ENCODE measurements around the gene ALDH3B2. TPM values are rescaled to one million over a fixed set of nuclear protein-coding genes. Genes with fewer than 3 reads are reported as not detected.
"Not testable (repeated sequence)": the region's sequence is repeated elsewhere in the genome, so short reads cannot be mapped to it uniquely, and the experiment has no call there.

ALDH3B2 gene
- total RNA-seq, 4 donors from 2014 or later, result 1.2 TPM; not detected in 3

DNA sequence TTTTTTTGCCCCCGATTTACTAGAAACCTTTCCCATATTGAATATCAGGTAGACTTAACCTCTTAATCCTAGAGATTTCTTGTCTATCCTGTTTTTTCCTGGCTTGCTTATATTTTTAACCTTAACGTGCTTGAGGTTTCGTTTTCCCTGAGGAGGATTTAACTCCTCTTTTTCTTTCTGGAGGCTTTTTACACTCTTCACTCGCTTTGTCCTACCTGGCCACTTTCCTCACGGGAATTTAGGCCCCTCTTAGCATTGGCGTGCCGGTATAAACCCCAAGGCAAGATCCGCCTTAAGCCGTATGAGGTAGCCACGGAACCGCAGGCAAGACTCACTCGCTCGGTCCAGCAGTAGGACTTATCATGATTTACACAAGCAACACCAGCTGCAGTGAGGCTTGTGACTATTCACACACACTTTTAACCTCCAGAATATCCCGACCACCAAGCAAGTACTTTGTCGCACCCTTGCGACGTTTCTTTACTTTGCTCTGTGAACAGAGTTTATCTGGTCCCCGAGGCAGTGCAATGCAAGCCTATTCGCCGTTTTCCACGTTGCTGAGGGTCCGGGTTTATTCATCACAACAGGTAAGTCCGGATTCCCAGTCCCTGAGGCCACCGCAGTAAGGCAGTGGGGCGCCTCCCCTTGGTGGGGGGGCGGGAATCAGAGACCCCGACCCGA is 20.6 kb upstream of the ALDH3B2 start:
- Histone ChIP-seq H3K9me3 (no peaks in the 10 kb centered on the region), H3K36me3 (no peaks in the 10 kb centered on the region), H3K4me3 (no peak overlapping the region), H3K27me3 (peaks cover 0 to 3% of the 10 kb centered on the region in 2 donors), H3K4me1 (no peaks in the 10 kb centered on the region), H3K27ac (no peak overlapping the region)
- no peak for TF ChIP-seq POLR2A (IDR thresholded peaks at IDR 0.05)
- TF ChIP-seq, protein P1, sequence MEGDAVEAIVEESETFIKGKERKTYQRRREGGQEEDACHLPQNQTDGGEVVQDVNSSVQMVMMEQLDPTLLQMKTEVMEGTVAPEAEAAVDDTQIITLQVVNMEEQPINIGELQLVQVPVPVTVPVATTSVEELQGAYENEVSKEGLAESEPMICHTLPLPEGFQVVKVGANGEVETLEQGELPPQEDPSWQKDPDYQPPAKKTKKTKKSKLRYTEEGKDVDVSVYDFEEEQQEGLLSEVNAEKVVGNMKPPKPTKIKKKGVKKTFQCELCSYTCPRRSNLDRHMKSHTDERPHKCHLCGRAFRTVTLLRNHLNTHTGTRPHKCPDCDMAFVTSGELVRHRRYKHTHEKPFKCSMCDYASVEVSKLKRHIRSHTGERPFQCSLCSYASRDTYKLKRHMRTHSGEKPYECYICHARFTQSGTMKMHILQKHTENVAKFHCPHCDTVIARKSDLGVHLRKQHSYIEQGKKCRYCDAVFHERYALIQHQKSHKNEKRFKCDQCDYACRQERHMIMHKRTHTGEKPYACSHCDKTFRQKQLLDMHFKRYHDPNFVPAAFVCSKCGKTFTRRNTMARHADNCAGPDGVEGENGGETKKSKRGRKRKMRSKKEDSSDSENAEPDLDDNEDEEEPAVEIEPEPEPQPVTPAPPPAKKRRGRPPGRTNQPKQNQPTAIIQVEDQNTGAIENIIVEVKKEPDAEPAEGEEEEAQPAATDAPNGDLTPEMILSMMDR (IDR thresholded peaks at IDR 0.05), result no peak
- DNase-seq, result no peak
- intact Hi-C loops (cut with DNase I; ENCODE audit: low total_unique reads), result no loop called here

DNA sequence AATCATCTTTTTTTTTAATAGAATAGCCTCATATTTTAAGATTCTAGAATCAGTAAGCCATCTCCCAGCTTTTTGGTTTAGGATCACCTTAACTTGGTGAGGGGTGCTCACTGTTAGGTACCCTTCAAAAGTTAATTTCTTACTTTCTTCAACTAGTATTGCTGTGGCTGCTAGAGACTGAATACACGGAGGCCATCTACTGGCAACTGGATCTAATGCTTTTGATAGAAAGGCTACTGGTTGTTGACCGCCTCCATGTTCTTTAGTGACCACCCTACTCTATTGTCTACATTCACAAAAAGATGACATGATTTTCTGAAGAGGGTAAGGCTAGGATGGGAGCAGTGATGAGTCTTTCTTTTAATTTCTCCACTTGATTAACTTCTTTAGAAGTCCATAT is 16.7 kb upstream of the ALDH3B2 start:
- TF ChIP-seq, protein P1 (IDR thresholded peaks at IDR 0.05), result no peak
- no peak for TF ChIP-seq POLR2A (IDR thresholded peaks at IDR 0.05)
- Histone ChIP-seq H3K4me1 (no peaks in the 10 kb centered on the region), H3K27ac (no peak overlapping the region), H3K36me3 (no peaks in the 10 kb centered on the region), H3K9me3 (no peaks in the 10 kb centered on the region), H3K27me3 (no peaks in the 10 kb centered on the region), H3K4me3 (no peak overlapping the region)
- intact Hi-C loops (cut with DNase I; ENCODE audit: low total_unique reads), result no loop called here
- no peak for DNase-seq

DNA sequence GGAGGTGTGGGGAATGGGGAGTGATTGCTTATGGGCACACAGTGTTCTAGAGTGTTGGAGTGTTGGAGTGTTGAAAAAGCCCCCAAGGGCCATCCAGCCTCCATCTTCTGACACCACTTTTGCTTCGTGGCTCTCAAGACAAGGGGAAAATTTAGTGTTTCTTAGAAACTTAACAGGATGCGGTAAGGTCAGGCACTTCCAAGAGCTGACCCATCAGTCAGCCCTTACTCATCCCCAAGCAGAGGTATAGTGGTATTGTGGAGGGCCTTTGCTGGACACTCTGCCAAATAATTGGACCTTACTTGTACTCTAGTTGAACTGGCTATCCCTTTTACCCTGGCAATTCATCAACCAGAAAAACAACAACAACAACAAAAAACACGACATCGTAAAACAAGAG is 14.8 kb upstream of the ALDH3B2 start:
- no peaks in the 10 kb centered on the region for H3K36me3 ChIP-seq
- intact Hi-C loops (cut with DNase I; ENCODE audit: low total_unique reads), result no loop called here
- H3K4me3 ChIP-seq, result no peak overlapping the region
- DNase-seq, result no peak
- H3K27ac ChIP-seq, result no peak overlapping the region
- H3K9me3 ChIP-seq, result no peaks in the 10 kb centered on the region
- no peaks in the 10 kb centered on the region for H3K4me1 ChIP-seq
- H3K27me3 ChIP-seq, result no peaks in the 10 kb centered on the region
- no peak for TF ChIP-seq POLR2A (IDR thresholded peaks at IDR 0.05)
- TF ChIP-seq, protein P1 (IDR thresholded peaks at IDR 0.05), result no peak

DNA sequence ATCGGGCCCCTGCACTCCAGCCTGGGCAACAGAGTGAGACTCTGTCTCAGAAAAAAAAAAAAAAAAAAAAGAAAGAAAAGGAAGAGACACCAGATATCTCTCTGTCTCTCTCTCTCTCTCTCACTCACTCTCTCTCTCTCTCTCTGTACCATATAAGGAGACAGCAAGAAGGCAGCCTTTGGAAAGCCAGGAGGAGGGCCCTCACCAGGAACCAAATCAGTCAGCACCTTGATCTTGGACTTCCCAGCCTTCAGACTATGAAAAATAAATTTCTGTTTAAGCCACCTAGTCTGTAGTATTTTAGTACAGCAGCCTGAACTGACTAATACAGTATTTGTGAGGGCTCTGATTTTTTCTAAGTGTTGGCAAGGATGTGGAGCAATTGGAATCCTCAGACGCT is 13.6 kb upstream of the ALDH3B2 start:
- no peaks in the 10 kb centered on the region for H3K9me3 ChIP-seq
- intact Hi-C loops (cut with DNase I; ENCODE audit: low total_unique reads), result no loop called here
- H3K27ac ChIP-seq, result no peak overlapping the region
- H3K4me1 ChIP-seq, result no peaks in the 10 kb centered on the region
- no peaks in the 10 kb centered on the region for H3K36me3 ChIP-seq
- no peaks in the 10 kb centered on the region for H3K27me3 ChIP-seq
- H3K4me3 ChIP-seq, result no peak overlapping the region
- TF ChIP-seq POLR2A (IDR thresholded peaks at IDR 0.05), result no peak
- TF ChIP-seq, protein P1 (IDR thresholded peaks at IDR 0.05), result no peak
- DNase-seq, result no peak

DNA sequence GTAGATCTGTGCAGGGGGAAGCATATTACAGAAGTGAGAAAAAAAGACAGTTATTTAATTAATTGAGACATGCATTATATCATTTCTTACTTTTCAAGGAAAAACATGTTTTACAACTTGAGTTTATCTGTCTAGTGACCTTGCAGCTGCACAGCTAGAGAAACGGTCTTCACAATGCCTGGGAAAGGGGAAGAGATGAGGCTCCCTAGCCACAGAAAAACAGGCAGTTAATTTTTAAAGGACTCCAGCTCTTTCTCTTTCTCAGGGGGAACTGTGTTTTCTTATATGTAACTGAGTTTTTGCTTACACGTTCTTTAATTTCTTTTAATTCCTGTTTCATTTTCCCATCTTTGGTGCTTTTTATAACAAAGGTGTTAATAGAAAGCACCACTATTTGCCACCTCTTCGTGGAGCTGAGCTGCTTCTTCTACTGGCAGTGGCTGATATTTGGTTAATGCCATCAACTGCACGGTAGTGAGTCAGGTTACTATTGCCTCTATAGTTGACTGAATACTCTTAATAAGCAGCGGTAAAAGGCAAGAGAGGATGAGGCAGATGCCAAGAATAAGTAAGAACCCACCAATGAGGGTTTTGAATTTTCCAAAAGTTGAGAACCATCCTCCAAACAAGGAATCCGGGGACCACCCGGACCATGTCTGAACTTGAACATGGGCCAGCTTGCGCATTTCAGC is 11.4 kb upstream of the ALDH3B2 start:
- H3K27me3 ChIP-seq; H3K36me3 ChIP-seq; intact Hi-C loops (cut with DNase I; ENCODE audit: low total_unique reads); H3K4me1 ChIP-seq; H3K4me3 ChIP-seq; H3K9me3 ChIP-seq; H3K27ac ChIP-seq; DNase-seq: not testable (repeated sequence)

DNA sequence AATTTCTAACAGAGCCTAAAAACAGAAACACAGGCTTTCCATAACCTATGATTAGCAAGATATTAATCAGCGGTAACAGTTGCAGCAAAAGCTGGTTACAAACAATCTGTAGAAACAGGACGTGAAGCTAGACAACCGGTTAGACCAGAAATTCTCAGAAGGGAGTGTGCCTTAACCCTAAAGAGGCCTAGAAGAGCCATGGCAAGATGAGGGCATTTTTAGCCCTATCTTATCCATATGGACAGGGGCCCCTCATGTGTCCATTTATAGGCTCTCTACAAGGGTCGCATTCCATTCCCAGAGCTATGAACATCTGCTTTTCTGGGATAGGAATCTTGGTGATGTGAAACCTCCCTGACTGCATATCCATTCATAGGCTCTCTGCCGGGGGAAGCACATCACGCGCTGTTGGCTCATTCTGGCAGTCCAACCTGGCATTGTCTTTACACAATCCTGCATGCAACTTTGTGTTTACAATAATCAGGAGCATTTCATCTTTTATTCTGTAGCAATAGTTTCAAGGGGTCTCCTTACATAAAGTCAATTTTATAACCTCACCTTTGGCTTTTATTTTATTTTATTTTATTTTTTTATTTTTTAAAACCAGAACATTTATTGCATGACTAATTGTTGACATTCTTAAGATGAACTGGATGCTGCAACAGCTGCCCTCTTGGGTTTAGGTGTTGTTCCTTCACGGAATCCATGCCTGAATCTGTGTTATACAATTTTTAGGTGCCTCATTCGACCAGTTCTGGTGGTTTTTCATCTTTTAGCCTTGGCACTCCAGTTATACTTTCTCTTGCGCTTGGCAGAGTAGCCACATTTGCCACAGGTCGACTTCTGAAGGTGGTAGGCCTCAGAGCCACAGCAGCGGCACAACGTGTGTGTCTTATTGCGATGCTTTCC is 8.0 kb upstream of the ALDH3B2 start:
- H3K9me3 ChIP-seq; H3K27ac ChIP-seq; H3K4me1 ChIP-seq; H3K36me3 ChIP-seq; DNase-seq; H3K4me3 ChIP-seq; intact Hi-C loops (cut with DNase I; ENCODE audit: low total_unique reads); H3K27me3 ChIP-seq: not testable (repeated sequence)

Measured in uterus (tissue), 4 donors.